OCI-LY7 (cell line): ENCODE measurements around the gene CHCHD10. TPM values are rescaled to one million over a fixed set of nuclear protein-coding genes. Genes with fewer than 3 reads are reported as not detected.

Source experiments
- BruUV-seq: library from RNA; stranded (reverse); fragments of 400-500 nt; replicated peaks from 2 replicates; lab custom pipeline; 2021; lab: Mats Ljungman, UMichigan
- CTCF ChIA-PET: fragments of 300-600 bp; sonication (Branson Sonifier 250); formaldehyde crosslinking; loops from one replicate; lab custom pipeline; 2022; ENCODE audit warnings: antibody characterized with exemption; ENCODE audit not compliant: unreplicated experiment; lab: Charles Lee
- POLR2A ChIA-PET: fragments of 300-600 bp; sonication (Branson Sonifier 250); formaldehyde crosslinking; loops from one replicate; lab custom pipeline; 2022; ENCODE audit warnings: antibody characterized with exemption; lab: Charles Lee
- DNase-seq: peaks from one replicate; pipeline ENCODE4 v3.0.0-alpha.2; 2015; ENCODE audit warnings: low spot score
- H2AFZ ChIP-seq: fragments of 200-600 bp; sonication (generic), shearing (Covaris generic); 2 replicates; pipeline ENCODE4 v1.6.1; 2014; ENCODE audit warnings: mild to moderate bottlenecking, antibody characterized with exemption, low read length, moderate library complexity
- H3K27ac ChIP-seq: fragments of 200-600 bp; sonication (generic); 2 replicates; pipeline ENCODE4 v1.5.1; 2014; ENCODE audit warnings: mixed run types, low read depth, mild to moderate bottlenecking, moderate library complexity, low read length, inconsistent platforms; ENCODE audit not compliant: poor library complexity, severe bottlenecking
- H3K36me3 ChIP-seq: fragments of 200-600 bp; sonication (generic); 2 replicates; pipeline ENCODE4 v1.6.1; 2014; ENCODE audit warnings: mild to moderate bottlenecking, antibody characterized with exemption, low read length, moderate library complexity, mixed read lengths; ENCODE audit not compliant: insufficient read depth
- H3K4me1 ChIP-seq: fragments of 200-600 bp; sonication (generic); 2 replicates; pipeline ENCODE4 v1.5.1; 2014; ENCODE audit warnings: mild to moderate bottlenecking, low read length; ENCODE audit not compliant: insufficient read depth, poor library complexity, severe bottlenecking
- H3K4me2 ChIP-seq: fragments of 200-600 bp; sonication (generic); 2 replicates; pipeline ENCODE4 v1.6.1; 2014; ENCODE audit warnings: mild to moderate bottlenecking, low read length
- H3K4me3 ChIP-seq: fragments of 200-600 bp; sonication (generic); 2 replicates; pipeline ENCODE4 v1.5.1; 2014; ENCODE audit warnings: mild to moderate bottlenecking, low read depth, low read length; ENCODE audit not compliant: poor library complexity, severe bottlenecking
- H3K79me2 ChIP-seq: fragments of 200-600 bp; sonication (generic); 2 replicates; pipeline ENCODE4 v1.6.1; 2016; ENCODE audit warnings: low read depth, mild to moderate bottlenecking, low read length, moderate library complexity, mixed read lengths; ENCODE audit not compliant: insufficient read depth
- H3K9me2 ChIP-seq: fragments of 200-600 bp; sonication (generic); 2 replicates; pipeline ENCODE4 v1.6.1; 2016; ENCODE audit warnings: mild to moderate bottlenecking, low read length, mixed read lengths; ENCODE audit not compliant: insufficient read depth
- H3K9me3 ChIP-seq: fragments of 200-600 bp; sonication (generic); 2 replicates; pipeline ENCODE4 v1.6.1; 2014; ENCODE audit warnings: mild to moderate bottlenecking, mixed run types, low read length, mixed read lengths
- H4K20me1 ChIP-seq: fragments of 200-600 bp; sonication (generic); 2 replicates; pipeline ENCODE4 v1.6.1; 2014; ENCODE audit warnings: mild to moderate bottlenecking, antibody characterized with exemption, low read length, moderate library complexity, mixed read lengths; ENCODE audit not compliant: insufficient read depth
- EZH2phosphoT487 ChIP-seq: fragments of 200-600 bp; sonication (generic); IDR thresholded peaks from 2 replicates; pipeline ENCODE4 v1.6.1; 2018; ENCODE audit warnings: low read depth, borderline replicate concordance, mild to moderate bottlenecking, mixed run types, antibody characterized with exemption, low read length, moderate library complexity, mixed read lengths
- intact Hi-C: fragments of 100-400 bp; cut with micrococcal nuclease; formaldehyde crosslinking; loops from one replicate; pipeline ENCODE4 v1.10.0; 2022; ENCODE audit not compliant: unreplicated experiment
- total RNA-seq, 2 experiments: library from RNA; depleted of rRNA in 1 of 2; stranded (reverse); fragments of >200 nt in 1 of 2; shearing (Covaris generic) in 1 of 2; gene quantifications; 2 replicates each; pipeline ENCODE4 v1.2.3, GENCODE V29; 2014 to 2022
- TF ChIP-seq, protein P1 (sequence below): fragments of 200-600 bp; sonication (generic); conservative IDR thresholded peaks from 2 replicates; pipeline ENCODE4 v1.5.1; 2014; ENCODE audit warnings: mild to moderate bottlenecking, antibody characterized with exemption, low read length, moderate library complexity, mixed read lengths

CHCHD10 gene
- total RNA-seq, 2 experiments from 2014 or later: 50.8 to 252 TPM

DNA sequence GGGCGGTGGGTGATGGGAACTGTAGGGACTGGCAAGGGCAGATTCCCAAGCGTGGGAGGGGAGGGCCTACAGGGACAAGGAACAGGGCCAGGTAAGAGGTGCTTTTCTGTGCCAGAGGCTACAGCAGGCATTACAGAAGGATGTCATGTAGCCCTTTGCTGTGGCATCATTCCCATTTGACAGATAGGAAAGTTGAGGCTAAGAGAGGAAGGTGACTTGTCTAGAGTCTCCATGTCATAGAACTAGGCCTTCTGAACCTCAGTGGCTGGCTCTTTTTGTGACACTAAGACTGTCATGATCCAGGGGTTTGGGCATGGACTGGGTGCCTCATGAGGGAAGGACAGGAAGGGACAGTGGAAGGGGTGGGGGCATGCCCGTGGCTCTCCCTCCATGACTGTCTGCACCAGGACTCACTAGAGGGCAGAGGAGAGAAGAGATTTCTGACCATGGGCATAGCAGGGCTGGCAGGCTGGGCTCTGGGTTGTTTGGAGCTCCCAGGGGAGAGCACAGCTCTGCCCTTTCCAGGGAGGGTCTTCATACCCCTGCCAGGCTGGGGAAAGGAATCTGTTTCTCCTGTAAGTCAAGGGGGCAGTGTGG lies 8.1 kb upstream of the CHCHD10 start:
- Histone ChIP-seq H3K4me3 (no peak overlapping the region), H3K4me1 (peaks cover 31% of the 10 kb centered on the region), H4K20me1 (no peaks in the 10 kb centered on the region), H3K9me3 (no peaks in the 10 kb centered on the region), H3K27ac (no peak overlapping the region), H3K36me3 (no peaks in the 10 kb centered on the region), H2AFZ (no peak overlapping the region), H3K4me2 (no peak overlapping the region), H3K79me2 (no peaks in the 10 kb centered on the region), H3K9me2 (no peaks in the 10 kb centered on the region)
- ChIA-PET CTCF (no interaction called here), POLR2A (interaction anchor here (0.6 kb wide), 1 partner anchor 12 kb away, joined by 3 read pairs; no protein-coding TSS in a partner anchor)
- intact Hi-C loops: no loop called here
- BruUV-seq: no TSS peak
- no peak for DNase-seq
- TF ChIP-seq EZH2phosphoT487: no peak
- TF ChIP-seq, protein P1, sequence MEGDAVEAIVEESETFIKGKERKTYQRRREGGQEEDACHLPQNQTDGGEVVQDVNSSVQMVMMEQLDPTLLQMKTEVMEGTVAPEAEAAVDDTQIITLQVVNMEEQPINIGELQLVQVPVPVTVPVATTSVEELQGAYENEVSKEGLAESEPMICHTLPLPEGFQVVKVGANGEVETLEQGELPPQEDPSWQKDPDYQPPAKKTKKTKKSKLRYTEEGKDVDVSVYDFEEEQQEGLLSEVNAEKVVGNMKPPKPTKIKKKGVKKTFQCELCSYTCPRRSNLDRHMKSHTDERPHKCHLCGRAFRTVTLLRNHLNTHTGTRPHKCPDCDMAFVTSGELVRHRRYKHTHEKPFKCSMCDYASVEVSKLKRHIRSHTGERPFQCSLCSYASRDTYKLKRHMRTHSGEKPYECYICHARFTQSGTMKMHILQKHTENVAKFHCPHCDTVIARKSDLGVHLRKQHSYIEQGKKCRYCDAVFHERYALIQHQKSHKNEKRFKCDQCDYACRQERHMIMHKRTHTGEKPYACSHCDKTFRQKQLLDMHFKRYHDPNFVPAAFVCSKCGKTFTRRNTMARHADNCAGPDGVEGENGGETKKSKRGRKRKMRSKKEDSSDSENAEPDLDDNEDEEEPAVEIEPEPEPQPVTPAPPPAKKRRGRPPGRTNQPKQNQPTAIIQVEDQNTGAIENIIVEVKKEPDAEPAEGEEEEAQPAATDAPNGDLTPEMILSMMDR: no peak; the same call in 1 of the 2 replicates

DNA sequence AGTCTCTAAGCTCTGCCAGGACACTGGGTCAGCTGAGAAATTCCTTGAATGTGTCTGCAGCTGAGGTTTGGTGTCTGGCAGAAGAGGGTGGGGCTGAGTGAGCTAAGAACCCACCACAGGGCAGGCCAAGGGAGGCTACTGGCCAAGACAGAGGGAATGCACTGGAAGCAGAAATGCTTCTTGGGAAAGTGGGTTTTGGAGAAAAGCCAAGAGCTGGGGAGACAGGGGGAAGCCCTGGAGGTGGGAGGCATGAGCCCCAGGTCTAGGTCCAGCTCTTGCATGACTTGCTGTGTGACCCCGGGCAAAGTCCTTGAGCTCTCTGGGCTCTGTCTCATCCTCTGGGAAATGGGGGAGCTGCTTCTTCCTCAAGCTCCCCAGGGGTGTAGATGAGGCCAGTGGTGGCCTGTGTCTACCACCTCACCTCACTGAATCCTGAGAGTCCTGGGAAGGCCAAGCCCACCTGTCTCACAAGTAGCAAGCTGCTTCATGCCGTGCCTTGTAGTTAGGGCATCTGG lies 7.2 kb upstream of the CHCHD10 start:
- TF ChIP-seq, protein P1: no peak
- TF ChIP-seq EZH2phosphoT487: no peak
- intact Hi-C loops: no loop called here
- no peak overlapping the region for H3K4me3 ChIP-seq
- no peaks in the 10 kb centered on the region for H3K9me2 ChIP-seq
- peaks cover 39% of the 10 kb centered on the region for H3K4me1 ChIP-seq
- H3K79me2 ChIP-seq: no peaks in the 10 kb centered on the region
- no TSS peak for BruUV-seq
- H3K36me3 ChIP-seq: no peaks in the 10 kb centered on the region
- POLR2A ChIA-PET: interaction anchor here (0.6 to 1.1 kb wide), 2 partner anchors 12 to 13 kb away, joined by 3 read pairs; partner anchors contain the start of gene SMARCB1
- no peak overlapping the region for H2AFZ ChIP-seq
- no peak overlapping the region for H3K4me2 ChIP-seq
- H3K27ac ChIP-seq: no peak overlapping the region
- H4K20me1 ChIP-seq: no peaks in the 10 kb centered on the region
- H3K9me3 ChIP-seq: no peaks in the 10 kb centered on the region
- CTCF ChIA-PET: interaction anchor here (0.9 kb wide), 1 partner anchor 75 kb away, joined by 3 read pairs; no protein-coding TSS in a partner anchor
- DNase-seq: no peak
